HG03196 (cell line): ENCODE results near the gene CPT1B.

Experiments used
- ATAC-seq: cut with Tn5 transposase; IDR thresholded peaks from one replicate; pipeline ENCODE4 v1.9.1; 2021; ENCODE audit not compliant: unreplicated experiment

The CPT1B gene

GRCh38 chr22:50586416-50586815 is 8.2 kb upstream of the CPT1B start:
- no peak for ATAC-seq

DNA sequence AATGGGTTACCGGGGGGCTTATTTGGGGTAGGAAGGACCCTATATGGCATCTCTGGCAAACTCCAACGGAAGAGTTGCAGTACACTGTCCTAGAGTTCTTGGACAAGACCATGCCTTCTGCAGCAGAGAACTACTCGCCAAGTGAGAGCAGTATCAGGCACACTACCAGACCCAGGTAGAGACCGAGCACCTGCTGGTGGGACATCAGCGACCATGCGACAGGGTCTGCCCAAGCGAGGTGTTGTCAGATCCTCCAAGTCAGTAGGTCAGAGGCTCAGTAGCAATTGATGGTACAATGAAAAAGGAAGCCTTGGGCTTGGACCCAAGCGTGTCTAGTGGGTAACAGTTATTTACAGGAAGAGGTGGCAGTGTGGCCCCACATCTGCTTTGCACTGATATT is 7.6 kb upstream of the CPT1B start:
- no peak for ATAC-seq

DNA sequence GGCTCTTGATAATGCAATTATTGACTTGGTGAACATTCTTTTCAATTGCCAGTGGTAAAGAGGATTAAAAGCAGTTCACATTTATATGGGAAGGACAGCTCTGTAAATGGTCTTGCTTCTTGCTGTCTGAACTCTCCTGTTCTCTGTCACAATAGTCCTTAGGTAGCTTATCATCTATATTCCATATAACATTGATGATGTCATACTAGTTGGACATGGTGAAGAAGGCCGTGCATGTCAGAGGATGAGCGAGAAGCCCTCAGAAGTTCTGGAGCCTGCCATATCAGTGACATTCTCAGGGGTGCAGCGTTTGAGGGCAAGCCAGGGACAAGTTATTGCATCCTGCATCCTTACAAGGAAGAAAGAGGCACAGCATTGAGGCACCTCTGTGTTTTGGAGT is 7.0 kb upstream of the CPT1B start:
- no peak for ATAC-seq

GRCh38 chr22:50584106-50585096 is 6.2 kb upstream of the CPT1B start:
- no peak for ATAC-seq

DNA sequence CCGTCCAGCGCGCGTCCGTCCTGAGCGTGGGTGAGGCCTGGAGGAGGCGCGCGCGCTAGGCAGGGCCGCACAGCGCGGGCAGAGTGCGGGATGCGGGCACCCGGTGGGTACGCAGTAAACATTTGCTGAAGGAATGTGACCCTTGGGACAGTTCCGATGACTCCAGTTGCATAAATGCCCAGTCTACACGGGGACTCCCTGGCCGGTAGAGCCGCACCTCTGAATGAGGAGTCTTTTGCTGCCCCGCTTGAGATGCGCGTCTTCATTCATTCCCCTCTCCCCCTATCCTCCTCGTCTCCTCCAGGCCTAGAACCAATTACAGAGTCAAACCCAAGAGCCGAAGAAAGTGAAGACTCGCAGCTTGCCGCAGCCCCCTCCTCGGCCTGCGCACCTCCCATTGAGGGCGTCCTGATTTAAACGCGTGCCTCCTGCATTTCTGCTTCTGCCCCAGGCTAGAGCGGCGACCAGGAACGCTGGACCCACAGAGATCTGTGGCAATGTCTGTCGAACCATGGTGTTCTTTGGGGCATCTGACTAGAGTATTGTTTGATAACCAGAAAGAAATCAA is 5.2 kb upstream of the CPT1B start:
- ATAC-seq: no peak

- ATAC-seq: peak; percentile 90
These were observed 4.5 kb upstream of the CPT1B start, which contains the start of gene CHKB for GRCh38 chr22:50582493-50583293. CHKB (minus strand) TSS chr22:50582849; CDS start chr22:50582781, 68 bp downstream.

GRCh38 chr22:50581950-50582492 is 3.8 kb upstream of the CPT1B start:
- no peak for ATAC-seq

DNA sequence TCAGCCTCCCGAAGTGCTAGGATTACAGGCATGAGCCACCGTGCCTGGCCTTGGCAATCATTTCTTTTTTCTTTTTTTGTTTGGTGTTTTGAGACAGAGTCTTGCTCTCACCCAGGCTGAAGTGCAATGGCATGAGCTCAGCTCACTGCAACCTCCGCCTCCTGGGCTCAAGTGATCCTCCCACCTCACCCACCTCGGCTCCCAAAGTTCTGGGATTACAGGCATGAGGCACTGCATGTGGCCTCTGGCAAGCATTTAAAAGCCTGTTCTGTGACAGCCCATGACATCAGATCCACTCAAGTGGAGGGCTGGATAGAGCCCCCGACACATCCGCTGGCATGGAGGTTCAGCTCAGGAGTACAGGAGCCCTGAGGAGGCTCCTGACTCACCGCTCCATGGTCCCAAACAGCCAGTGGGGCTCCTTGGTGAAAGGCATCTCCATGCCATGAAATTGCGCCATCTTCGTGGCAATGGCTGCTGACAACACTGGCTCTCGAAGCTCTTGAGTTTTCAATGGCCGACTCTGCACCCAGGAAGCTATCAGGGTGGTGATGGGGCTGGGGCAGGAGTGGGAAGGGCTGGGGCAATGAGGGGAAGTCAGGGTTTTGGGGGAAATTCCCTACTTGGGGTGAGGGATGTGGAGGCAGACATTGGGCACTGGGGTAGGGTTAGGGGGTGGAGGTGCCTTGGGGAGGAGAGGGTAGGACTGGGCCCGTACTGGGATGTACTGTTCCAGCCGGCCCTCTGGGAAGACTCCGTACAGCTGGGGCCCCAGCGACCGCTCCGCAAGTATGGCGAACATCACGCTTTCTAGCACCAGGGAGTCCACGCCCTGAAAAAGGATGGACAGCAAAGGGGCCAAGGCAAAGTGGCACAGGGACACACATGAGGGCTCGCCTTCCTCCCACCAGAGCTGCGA is 3.1 kb upstream of the CPT1B start:
- no peak for ATAC-seq

- ATAC-seq: no peak
These were observed 1.5 kb upstream of the CPT1B start for GRCh38 chr22:50579752-50580151.

- no peak for ATAC-seq
These were observed 616 bp upstream of the CPT1B start for GRCh38 chr22:50578776-50579310.

- ATAC-seq: no peak
These were observed 585 bp downstream of the CPT1B start for GRCh38 chr22:50577697-50577986.

DNA sequence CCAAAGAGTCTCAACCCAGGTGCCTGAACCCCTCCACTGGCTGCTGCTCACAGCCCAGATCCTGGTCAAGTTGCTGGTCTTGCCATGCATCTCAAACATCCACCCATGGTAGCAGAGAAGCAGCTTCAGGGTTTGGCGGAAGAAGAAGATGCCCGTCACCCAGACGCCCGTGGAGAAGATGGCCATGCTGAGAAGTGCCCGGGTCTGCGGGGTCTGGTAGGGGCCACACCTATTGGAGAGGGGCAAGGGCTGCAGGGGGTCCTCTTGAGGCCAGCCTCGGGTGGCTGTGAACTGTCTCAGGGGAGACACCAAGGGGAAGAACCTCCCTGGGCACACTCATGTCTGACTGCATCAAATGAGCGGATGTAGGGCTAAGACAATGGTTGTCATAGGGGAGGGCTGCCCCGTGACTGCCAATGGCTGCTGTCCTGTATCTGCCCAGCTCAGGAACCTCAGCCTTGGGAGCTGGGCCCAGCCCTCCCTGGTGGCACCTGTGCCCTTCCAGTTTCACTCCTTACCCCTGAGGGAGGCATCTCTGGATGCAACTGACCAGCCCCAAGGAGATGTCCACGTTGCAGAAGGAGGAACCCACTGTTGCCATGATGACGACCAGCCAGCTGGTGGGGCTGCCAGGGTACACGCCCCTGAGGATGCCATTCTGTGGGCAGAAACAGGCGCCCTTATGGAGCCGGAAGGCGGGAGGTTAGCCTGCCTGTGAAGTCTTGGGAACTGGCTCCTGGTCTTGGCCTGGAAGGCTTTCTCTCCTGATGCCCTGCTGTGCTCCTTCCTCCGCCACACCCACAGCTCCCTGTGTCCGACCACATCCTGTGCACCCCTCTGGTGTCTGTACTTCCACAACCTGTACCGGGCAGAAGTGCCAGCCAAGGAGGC is 1.2 kb downstream of the CPT1B start:
- ATAC-seq: no peak

GRCh38 chr22:50576070-50576469 is 2.2 kb downstream of the CPT1B start:
- no peak for ATAC-seq

DNA sequence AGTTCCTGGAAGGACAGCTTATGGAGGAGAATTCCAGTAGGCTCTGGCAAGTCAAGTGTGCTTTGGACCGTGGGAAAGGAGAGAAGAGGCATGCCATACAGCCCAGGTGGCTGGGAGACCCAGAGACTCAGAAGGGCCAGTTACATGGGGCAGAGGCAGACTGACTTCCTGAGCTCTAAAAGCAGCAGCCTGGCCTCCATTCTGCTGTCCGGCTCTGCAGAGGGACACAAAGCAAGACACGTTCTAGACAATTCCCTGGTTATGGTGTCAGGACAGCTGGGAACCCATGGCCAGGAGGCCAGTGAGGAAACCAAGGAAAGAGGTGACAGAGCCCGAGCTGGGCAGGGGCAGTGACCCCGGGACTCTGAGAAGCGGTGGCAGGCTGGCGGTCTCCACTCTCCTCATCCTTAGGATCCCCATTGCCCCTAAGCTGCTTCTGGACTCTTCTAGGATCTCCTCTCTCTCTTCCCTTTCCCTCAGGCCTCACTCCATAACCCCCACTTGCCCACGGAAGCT is 2.7 kb downstream of the CPT1B start:
- no peak for ATAC-seq

GRCh38 chr22:50574383-50574755 is 3.9 kb downstream of the CPT1B start:
- no peak for ATAC-seq

- no peak for ATAC-seq
These were observed 4.5 kb downstream of the CPT1B start for GRCh38 chr22:50573491-50574382.

- ATAC-seq: no peak
These were observed 5.3 kb downstream of the CPT1B start for GRCh38 chr22:50572965-50573364.
